GM10266 (cell line): ENCODE data around the gene AMDHD1.
A peak's percentile ranks its signal among the peaks of the same experiment; 100 is the strongest.

Experiments used
- DNase-seq: peaks from one replicate; pipeline ENCODE4 v3.0.0; 2012; ENCODE audit errors: extremely low spot score
- CTCF ChIP-seq: IDR thresholded peaks from 2 replicates; pipeline ENCODE4 v1.5.1; 2012; ENCODE audit warnings: mild to moderate bottlenecking, low read depth; ENCODE audit not compliant: control insufficient read depth, insufficient read depth; ENCODE audit errors: missing control alignments

The AMDHD1 gene

GRCh38 chr12:95953000-95953399 lies 9.9 kb downstream of the AMDHD1 start:
- DNase-seq: no peak
- TF ChIP-seq CTCF: no peak

GRCh38 chr12:95955549-95956159 lies 12.5 kb downstream of the AMDHD1 start:
- DNase-seq: no peak
- no peak for TF ChIP-seq CTCF

GRCh38 chr12:95956557-95957145 lies 13.5 kb downstream of the AMDHD1 start:
- DNase-seq: no peak
- TF ChIP-seq CTCF: no peak

- no peak for DNase-seq
- TF ChIP-seq CTCF: peak; percentile 4
These were observed 16.0 kb downstream of the AMDHD1 start for GRCh38 chr12:95959107-95959506.

- no peak for DNase-seq
- no peak for TF ChIP-seq CTCF
These were observed 17.1 kb downstream of the AMDHD1 start for GRCh38 chr12:95960241-95960640.

- no peak for TF ChIP-seq CTCF
- DNase-seq: no peak
These were observed 19.1 kb downstream of the AMDHD1 start for GRCh38 chr12:95962222-95962621.

- no peak for DNase-seq
These were observed 20.0 kb downstream of the AMDHD1 start for GRCh38 chr12:95963096-95963495.

More at GRCh38 chr12:95963096-95963495, 20.0 kb downstream of the AMDHD1 start:
- peak; percentile 31 for TF ChIP-seq CTCF
